Measurements from ENCODE around the gene C1QTNF4. TPM values are rescaled to one million over a fixed set of nuclear protein-coding genes. Genes with fewer than 3 reads are reported as not detected.

Gene C1QTNF4
- total and polyA plus RNA-seq, 4 donors = 0.40 to 1.8 (median 1.1) TPM

DNA sequence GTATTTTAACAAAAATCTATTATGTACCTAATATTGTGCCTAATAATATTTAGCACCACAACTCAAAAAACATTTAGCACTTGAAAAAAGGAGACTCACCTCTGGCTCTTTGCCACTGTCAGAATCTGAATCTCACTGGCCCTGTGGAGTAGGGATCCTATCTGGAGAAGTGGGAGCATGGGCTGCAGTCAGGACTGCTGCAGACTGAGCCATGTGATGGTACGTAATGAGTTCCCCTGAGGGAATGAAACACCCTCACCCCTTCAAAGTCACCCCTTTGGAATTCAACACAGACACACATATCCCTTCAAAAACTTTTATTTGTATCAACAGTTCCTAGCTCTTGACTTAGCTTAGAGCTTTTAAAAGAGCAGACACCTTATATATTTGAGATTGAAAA is 22.3 kb downstream of the C1QTNF4 start:
- 84 to 95% methylated on average over 1 of the region's 1 CpG for WGBS, 2 donors
- TF ChIP-seq, protein P1, sequence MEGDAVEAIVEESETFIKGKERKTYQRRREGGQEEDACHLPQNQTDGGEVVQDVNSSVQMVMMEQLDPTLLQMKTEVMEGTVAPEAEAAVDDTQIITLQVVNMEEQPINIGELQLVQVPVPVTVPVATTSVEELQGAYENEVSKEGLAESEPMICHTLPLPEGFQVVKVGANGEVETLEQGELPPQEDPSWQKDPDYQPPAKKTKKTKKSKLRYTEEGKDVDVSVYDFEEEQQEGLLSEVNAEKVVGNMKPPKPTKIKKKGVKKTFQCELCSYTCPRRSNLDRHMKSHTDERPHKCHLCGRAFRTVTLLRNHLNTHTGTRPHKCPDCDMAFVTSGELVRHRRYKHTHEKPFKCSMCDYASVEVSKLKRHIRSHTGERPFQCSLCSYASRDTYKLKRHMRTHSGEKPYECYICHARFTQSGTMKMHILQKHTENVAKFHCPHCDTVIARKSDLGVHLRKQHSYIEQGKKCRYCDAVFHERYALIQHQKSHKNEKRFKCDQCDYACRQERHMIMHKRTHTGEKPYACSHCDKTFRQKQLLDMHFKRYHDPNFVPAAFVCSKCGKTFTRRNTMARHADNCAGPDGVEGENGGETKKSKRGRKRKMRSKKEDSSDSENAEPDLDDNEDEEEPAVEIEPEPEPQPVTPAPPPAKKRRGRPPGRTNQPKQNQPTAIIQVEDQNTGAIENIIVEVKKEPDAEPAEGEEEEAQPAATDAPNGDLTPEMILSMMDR (IDR thresholded peaks at IDR 0.05; ENCODE audit: control extremely low read depth, extremely low read depth) = no peak
- Histone ChIP-seq H3K27ac (ENCODE audit: low read depth in 1 of 2, low read length in 1 of 2) (no peak overlapping the region), H3K27me3 (ENCODE audit: control insufficient read depth in 3 of 3, insufficient read depth in 3 of 3, low read length in 2 of 3) (no peaks in the 10 kb centered on the region), H3K9ac (ENCODE audit: insufficient read depth in 1 of 2, low read length in 2 of 2) (no peak overlapping the region), H3K4me1 (ENCODE audit: control insufficient read depth in 5 of 5, insufficient read depth in 5 of 5, low read length in 5 of 5) (peaks cover 0 to 17% (median 0%) of the 10 kb centered on the region in 5 donors), H3K36me3 (ENCODE audit: control insufficient read depth in 4 of 4, insufficient read depth in 4 of 4, low read length in 4 of 4) (peaks cover 0 to 34% (median 22%) of the 10 kb centered on the region in 4 donors), H3K9me3 (ENCODE audit: control insufficient read depth in 4 of 4, insufficient read depth in 3 of 4, low read length in 3 of 4) (peaks cover 0 to 2% (median 0%) of the 10 kb centered on the region in 4 donors), H3K4me3 (no peak overlapping the region)
- DNase-seq (no peak), ATAC-seq (ENCODE audit: insufficient read depth, low FRiP score) (no peak)

DNA sequence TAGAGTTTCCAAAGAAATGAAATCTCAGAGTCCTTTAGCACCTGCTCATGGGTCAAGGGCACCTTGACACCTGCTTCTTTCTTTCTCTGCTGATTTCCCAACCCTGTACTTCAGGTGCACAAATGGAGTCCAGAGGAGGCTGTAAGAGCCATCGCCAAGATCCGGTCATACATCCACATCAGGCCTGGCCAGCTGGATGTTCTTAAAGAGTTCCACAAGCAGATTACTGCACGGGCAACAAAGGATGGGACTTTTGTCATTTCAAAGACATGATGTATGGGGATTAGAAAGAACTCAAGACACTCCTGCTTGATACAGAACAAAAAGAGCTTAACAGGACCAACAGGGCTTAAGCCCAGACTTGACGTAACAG is 22.9 kb downstream of the C1QTNF4 start:
- ATAC-seq (ENCODE audit: insufficient read depth, low FRiP score) (no peak), DNase-seq (no peak)
- H3K9ac ChIP-seq (ENCODE audit: insufficient read depth in 1 of 2, low read length in 2 of 2) = no peak overlapping the region
- peaks cover 0 to 2% (median 0%) of the 10 kb centered on the region in 4 donors for H3K9me3 ChIP-seq (ENCODE audit: control insufficient read depth in 4 of 4, insufficient read depth in 3 of 4, low read length in 3 of 4)
- H3K4me3 ChIP-seq = no peak overlapping the region
- TF ChIP-seq, protein P1 (IDR thresholded peaks at IDR 0.05; ENCODE audit: control extremely low read depth, extremely low read depth) = no peak
- 77 to 90% methylated on average over 4 of the region's 4 CpGs for WGBS, 2 donors
- H3K4me1 ChIP-seq (ENCODE audit: control insufficient read depth in 5 of 5, insufficient read depth in 5 of 5, low read length in 5 of 5) = peaks cover 0 to 17% (median 2%) of the 10 kb centered on the region in 5 donors
- no peaks in the 10 kb centered on the region for H3K27me3 ChIP-seq (ENCODE audit: control insufficient read depth in 3 of 3, insufficient read depth in 3 of 3, low read length in 2 of 3)
- no peak overlapping the region for H3K27ac ChIP-seq (ENCODE audit: low read depth in 1 of 2, low read length in 1 of 2)
- peaks cover 0 to 34% (median 22%) of the 10 kb centered on the region in 4 donors for H3K36me3 ChIP-seq (ENCODE audit: control insufficient read depth in 4 of 4, insufficient read depth in 4 of 4, low read length in 4 of 4)

DNA sequence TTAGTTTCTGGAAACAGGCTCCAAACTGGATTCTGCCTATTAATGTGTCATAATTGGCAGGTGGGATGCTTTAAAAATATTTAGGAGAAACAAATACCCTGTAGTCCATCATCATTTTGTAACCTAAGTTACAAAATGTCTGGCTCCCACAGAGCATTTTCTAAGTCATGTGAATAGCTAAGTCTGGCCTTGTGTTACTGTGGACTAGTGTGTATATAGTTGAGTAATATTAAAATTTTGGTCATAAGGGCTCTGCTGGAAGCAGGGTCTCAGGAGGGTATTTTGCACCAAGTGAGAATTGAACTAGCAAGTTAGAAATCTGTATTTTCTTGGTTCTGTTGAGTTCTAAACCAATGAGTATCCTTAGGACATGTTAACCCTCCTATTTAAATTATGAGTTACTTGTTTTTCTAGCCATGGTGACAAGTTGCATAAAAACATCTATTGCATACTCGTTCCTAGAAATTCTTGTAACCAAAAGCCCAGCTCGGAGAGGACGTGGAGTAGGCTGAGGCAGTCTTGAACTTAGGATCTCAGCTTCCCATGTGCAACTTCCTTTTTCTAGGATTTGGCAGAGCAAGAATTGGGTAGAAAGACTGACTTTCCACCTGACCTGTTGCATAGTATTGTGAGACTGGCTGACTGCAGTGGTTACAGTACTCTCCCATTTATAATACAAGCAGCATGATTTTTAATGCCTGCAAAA is 23.4 kb downstream of the C1QTNF4 start:
- peaks cover 0 to 2% (median 0%) of the 10 kb centered on the region in 4 donors for H3K9me3 ChIP-seq (ENCODE audit: control insufficient read depth in 4 of 4, insufficient read depth in 3 of 4, low read length in 3 of 4)
- TF ChIP-seq, protein P1 (IDR thresholded peaks at IDR 0.05; ENCODE audit: control extremely low read depth, extremely low read depth) = no peak
- H3K4me1 ChIP-seq (ENCODE audit: control insufficient read depth in 5 of 5, insufficient read depth in 5 of 5, low read length in 5 of 5) = peaks cover 0 to 17% (median 2%) of the 10 kb centered on the region in 5 donors
- H3K9ac ChIP-seq (ENCODE audit: insufficient read depth in 1 of 2, low read length in 2 of 2) = no peak overlapping the region
- WGBS, 2 donors = 47 to 78% methylated on average over 3 of the region's 3 CpGs
- H3K27me3 ChIP-seq (ENCODE audit: control insufficient read depth in 3 of 3, insufficient read depth in 3 of 3, low read length in 2 of 3) = no peaks in the 10 kb centered on the region
- no peak for ATAC-seq (ENCODE audit: insufficient read depth, low FRiP score)
- no peak overlapping the region for H3K27ac ChIP-seq (ENCODE audit: low read depth in 1 of 2, low read length in 1 of 2)
- DNase-seq = no peak
- peaks cover 0 to 32% (median 22%) of the 10 kb centered on the region in 4 donors for H3K36me3 ChIP-seq (ENCODE audit: control insufficient read depth in 4 of 4, insufficient read depth in 4 of 4, low read length in 4 of 4)
- no peak overlapping the region for H3K4me3 ChIP-seq
